DMS79 treated with DMSO at 0.1 percent for 48 hours (cell line): ENCODE results near the gene ACTL10.
A peak's percentile ranks its signal among the peaks of the same experiment; 100 is the strongest.
"Not testable (repeated sequence)": the region's sequence is repeated elsewhere in the genome, so short reads cannot be mapped to it uniquely, and the experiment has no call there.

Source experiments
- DNase-seq: peaks from one replicate; lab custom pipeline; 2025; lab: John Stamatoyannopoulos, UW

The ACTL10 gene

GRCh38 chr20:33697129-33697528, 30.4 kb downstream of the ACTL10 start:
- no peak for DNase-seq

- DNase-seq, result not testable (repeated sequence)
These were observed 32.2 kb downstream of the ACTL10 start for GRCh38 chr20:33698966-33699365.

GRCh38 chr20:33700696-33701441, 34.1 kb downstream of the ACTL10 start:
- DNase-seq, result not testable (repeated sequence)

GRCh38 chr20:33701629-33702450, 35.1 kb downstream of the ACTL10 start:
- DNase-seq, result no peak

- DNase-seq, result peak; percentile 9
These were observed 36.1 kb downstream of the ACTL10 start for GRCh38 chr20:33702861-33703260.

GRCh38 chr20:33703498-33704137, 36.9 kb downstream of the ACTL10 start:
- DNase-seq, result no peak

- DNase-seq, result no peak
These were observed 37.6 kb downstream of the ACTL10 start for GRCh38 chr20:33704197-33704924.

GRCh38 chr20:33707668-33708067, 40.9 kb downstream of the ACTL10 start:
- no peak for DNase-seq

GRCh38 chr20:33709398-33709797, 42.7 kb downstream of the ACTL10 start:
- no peak for DNase-seq

GRCh38 chr20:33709905-33710541, 43.3 kb downstream of the ACTL10 start:
- DNase-seq, result no peak

- DNase-seq, result no peak
These were observed 44.1 kb downstream of the ACTL10 start for GRCh38 chr20:33710681-33711445.

- no peak for DNase-seq
These were observed 44.6 kb downstream of the ACTL10 start for GRCh38 chr20:33711446-33711738.

- no peak for DNase-seq
These were observed 47.2 kb downstream of the ACTL10 start for GRCh38 chr20:33713865-33714367.

- no peak for DNase-seq
These were observed 49.8 kb downstream of the ACTL10 start for GRCh38 chr20:33716498-33716897.
